ENCODE data around the gene TMEM108.

DNA sequence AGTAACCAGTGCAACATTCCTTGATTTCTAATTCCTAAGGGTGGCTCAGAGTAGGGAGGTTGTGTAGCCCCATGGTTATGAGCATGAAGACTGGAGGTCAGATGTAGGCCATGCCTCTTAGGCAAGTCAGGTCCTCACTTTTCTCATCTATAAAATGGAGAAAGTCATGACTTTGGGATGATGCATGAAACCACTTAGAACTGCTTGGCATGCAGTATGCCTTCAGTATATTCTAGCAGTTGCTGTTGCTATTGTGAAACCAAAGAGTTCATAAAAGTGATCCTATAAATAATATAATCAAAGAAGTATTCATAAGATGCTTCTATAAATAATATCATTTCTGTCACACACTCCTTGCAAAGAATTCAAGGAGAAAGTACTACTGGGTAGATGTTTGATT is 65.5 kb downstream of the TMEM108 start:
- TF ChIP-seq, protein P1, sequence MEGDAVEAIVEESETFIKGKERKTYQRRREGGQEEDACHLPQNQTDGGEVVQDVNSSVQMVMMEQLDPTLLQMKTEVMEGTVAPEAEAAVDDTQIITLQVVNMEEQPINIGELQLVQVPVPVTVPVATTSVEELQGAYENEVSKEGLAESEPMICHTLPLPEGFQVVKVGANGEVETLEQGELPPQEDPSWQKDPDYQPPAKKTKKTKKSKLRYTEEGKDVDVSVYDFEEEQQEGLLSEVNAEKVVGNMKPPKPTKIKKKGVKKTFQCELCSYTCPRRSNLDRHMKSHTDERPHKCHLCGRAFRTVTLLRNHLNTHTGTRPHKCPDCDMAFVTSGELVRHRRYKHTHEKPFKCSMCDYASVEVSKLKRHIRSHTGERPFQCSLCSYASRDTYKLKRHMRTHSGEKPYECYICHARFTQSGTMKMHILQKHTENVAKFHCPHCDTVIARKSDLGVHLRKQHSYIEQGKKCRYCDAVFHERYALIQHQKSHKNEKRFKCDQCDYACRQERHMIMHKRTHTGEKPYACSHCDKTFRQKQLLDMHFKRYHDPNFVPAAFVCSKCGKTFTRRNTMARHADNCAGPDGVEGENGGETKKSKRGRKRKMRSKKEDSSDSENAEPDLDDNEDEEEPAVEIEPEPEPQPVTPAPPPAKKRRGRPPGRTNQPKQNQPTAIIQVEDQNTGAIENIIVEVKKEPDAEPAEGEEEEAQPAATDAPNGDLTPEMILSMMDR (IDR thresholded peaks at IDR 0.05), result no peak
- no peak for TF ChIP-seq EP300 (IDR thresholded peaks at IDR 0.05)
